Lung (tissue), 12 donors: ENCODE results near the gene COMMD1. TPM values are rescaled to one million over a fixed set of nuclear protein-coding genes. Genes with fewer than 3 reads are reported as not detected.

ENCODE experiments used
- ATAC-seq: fragments of 200-7000 bp; cut with Tn5 transposase; one replicate; pipeline ENCODE4 v1.9.1; 2020; ENCODE audit warnings: moderate number of reproducible peaks; ENCODE audit not compliant: insufficient read depth, low FRiP score
- DNase-seq, 3 donors: peaks; one replicate each; pipeline ENCODE4 v3.0.0-alpha.2; 2013 to 2017
- H3K27ac ChIP-seq, 2 donors: one replicate each; pipeline ENCODE4 v1.5.1; 2013; ENCODE audit warnings: mild to moderate bottlenecking in 2 of 2, moderate library complexity in 2 of 2, control low read depth in 1 of 2, inconsistent platforms in 1 of 2, low read depth in 1 of 2, low read length in 1 of 2
- H3K27me3 ChIP-seq, 3 donors: one replicate each; pipeline ENCODE4 v1.5.1; 2013; ENCODE audit warnings: low read length in 2 of 3; ENCODE audit not compliant: control insufficient read depth in 3 of 3, insufficient read depth in 3 of 3
- H3K36me3 ChIP-seq, 4 donors: one replicate each; pipeline ENCODE4 v1.5.1; 2013; ENCODE audit warnings: low read length in 4 of 4, mild to moderate bottlenecking in 1 of 4, moderate library complexity in 1 of 4; ENCODE audit not compliant: control insufficient read depth in 4 of 4, insufficient read depth in 4 of 4
- H3K4me1 ChIP-seq, 5 donors: one replicate each; pipeline ENCODE4 v1.5.1; 2013; ENCODE audit warnings: low read length in 5 of 5, mild to moderate bottlenecking in 2 of 5, moderate library complexity in 1 of 5; ENCODE audit not compliant: control insufficient read depth in 5 of 5, insufficient read depth in 5 of 5
- H3K4me3 ChIP-seq: one replicate; pipeline ENCODE4 v1.5.1; 2013; ENCODE audit warnings: mild to moderate bottlenecking, control low read depth, moderate library complexity
- H3K9ac ChIP-seq, 2 donors: one replicate each; pipeline ENCODE4 v1.5.1; 2013; ENCODE audit warnings: low read length in 2 of 2, control low read depth in 1 of 2; ENCODE audit not compliant: insufficient read depth in 1 of 2
- H3K9me3 ChIP-seq, 4 donors: one replicate each; pipeline ENCODE4 v1.5.1; 2013; ENCODE audit warnings: low read length in 3 of 4, mild to moderate bottlenecking in 1 of 4, moderate library complexity in 1 of 4; ENCODE audit not compliant: control insufficient read depth in 4 of 4, insufficient read depth in 3 of 4
- WGBS, 2 donors: extraction: QIAGEN DNeasy Blood & Tissue Kit; methylation state at CpG; one replicate each; pipeline ENCODE4 v1.1.7; 2013; 5-methylcytosine and 5-hydroxymethylcytosine counted together
- polyA plus RNA-seq, 2 donors: library from polyadenylated mRNA; stranded (reverse); fragments of 200-250 nt; gene quantifications; one replicate each; pipeline ENCODE4 v1.2.1, GENCODE V29; 2013
- total RNA-seq, 2 donors: library from RNA; depleted of rRNA in 1 of 2; stranded (reverse); fragments of >200 nt in 1 of 2; gene quantifications; one replicate each; pipeline ENCODE4 v1.2.1, GENCODE V29; 2014 to 2021
- TF ChIP-seq, protein P1 (sequence below): IDR thresholded peaks from 2 replicates; pipeline ENCODE4 v1.5.1; 2012; ENCODE audit warnings: mild to moderate bottlenecking; ENCODE audit errors: control extremely low read depth, extremely low read depth
- donor health status: control.
- donor health status: control.
- donor health status: Bipolar disorder and iron deficiency.
- donor health status: healthy.
- donor health status: DM: yes; HTN: yes; CAD: no.

COMMD1 gene
- total and polyA plus RNA-seq, 4 donors, result 31.0 to 41.7 (median 35.2) TPM

DNA sequence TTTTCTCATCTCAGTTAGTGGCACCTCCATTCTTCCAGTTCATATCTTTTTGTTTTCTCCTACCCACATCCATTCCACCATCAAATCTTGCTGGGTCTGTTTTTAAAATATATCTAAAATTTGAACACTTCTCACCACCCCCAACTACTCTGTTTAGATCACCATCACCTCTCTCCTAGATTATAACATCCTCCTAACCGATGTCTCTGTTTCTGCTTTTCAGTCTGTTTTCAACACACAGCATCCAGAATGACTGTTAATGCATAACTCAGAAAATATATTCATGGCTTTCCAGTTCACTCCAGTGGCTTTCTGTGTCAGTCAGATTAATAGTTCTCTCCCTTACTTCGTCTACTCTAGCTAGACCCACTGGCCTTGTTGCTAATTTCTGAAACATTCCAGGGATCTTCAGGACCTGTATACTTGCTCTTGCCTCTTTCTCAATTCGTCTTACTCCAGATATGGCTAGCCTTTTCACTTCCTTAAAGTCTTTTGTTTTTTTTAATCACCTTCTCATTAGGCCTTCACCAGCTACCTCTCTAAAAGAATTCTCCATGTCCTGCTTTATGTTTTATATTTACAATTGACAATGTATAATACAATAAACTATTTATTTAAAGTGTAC, 105.3 kb downstream of the COMMD1 start:
- WGBS, 2 donors, result 46 to 62% methylated on average over 3 of the region's 3 CpGs
- no peak overlapping the region for H3K4me3 ChIP-seq
- DNase-seq, result no peak
- no peak for ATAC-seq
- H3K27ac ChIP-seq, result no peak overlapping the region
- H3K9ac ChIP-seq, result no peak overlapping the region
- TF ChIP-seq, protein P1, sequence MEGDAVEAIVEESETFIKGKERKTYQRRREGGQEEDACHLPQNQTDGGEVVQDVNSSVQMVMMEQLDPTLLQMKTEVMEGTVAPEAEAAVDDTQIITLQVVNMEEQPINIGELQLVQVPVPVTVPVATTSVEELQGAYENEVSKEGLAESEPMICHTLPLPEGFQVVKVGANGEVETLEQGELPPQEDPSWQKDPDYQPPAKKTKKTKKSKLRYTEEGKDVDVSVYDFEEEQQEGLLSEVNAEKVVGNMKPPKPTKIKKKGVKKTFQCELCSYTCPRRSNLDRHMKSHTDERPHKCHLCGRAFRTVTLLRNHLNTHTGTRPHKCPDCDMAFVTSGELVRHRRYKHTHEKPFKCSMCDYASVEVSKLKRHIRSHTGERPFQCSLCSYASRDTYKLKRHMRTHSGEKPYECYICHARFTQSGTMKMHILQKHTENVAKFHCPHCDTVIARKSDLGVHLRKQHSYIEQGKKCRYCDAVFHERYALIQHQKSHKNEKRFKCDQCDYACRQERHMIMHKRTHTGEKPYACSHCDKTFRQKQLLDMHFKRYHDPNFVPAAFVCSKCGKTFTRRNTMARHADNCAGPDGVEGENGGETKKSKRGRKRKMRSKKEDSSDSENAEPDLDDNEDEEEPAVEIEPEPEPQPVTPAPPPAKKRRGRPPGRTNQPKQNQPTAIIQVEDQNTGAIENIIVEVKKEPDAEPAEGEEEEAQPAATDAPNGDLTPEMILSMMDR, result no peak
- peaks cover 0 to 12% (median 4%) of the 10 kb centered on the region in 5 donors for H3K4me1 ChIP-seq
- no peaks in the 10 kb centered on the region for H3K27me3 ChIP-seq
- H3K9me3 ChIP-seq, result no peaks in the 10 kb centered on the region
- no peaks in the 10 kb centered on the region for H3K36me3 ChIP-seq

DNA sequence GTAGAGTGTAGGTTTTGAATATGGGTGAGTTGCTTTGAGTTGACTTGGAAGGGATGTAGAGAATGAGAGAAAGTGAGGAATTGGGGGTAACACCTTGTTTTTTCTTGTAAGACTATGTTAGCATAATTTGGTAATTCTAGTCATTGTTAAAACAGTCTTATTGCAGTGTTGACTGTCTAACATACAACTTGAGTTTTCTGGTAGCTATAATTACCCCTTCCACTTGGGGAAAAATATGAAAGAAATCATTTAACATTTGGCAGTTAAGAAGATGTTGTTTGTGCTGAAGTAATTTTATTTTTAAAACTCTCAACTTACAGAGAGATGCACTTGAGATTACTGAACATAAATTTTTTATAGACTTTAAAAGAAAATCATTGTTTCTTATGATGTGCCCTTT, 108.2 kb downstream of the COMMD1 start:
- H3K4me3 ChIP-seq, result no peak overlapping the region
- peaks cover 2 to 12% (median 4%) of the 10 kb centered on the region in 5 donors for H3K4me1 ChIP-seq
- H3K9me3 ChIP-seq, result no peaks in the 10 kb centered on the region
- DNase-seq (no peak), ATAC-seq (no peak)
- no peaks in the 10 kb centered on the region for H3K36me3 ChIP-seq
- no peaks in the 10 kb centered on the region for H3K27me3 ChIP-seq
- no peak overlapping the region for H3K27ac ChIP-seq
- TF ChIP-seq, protein P1, result no peak
- no peak overlapping the region for H3K9ac ChIP-seq

DNA sequence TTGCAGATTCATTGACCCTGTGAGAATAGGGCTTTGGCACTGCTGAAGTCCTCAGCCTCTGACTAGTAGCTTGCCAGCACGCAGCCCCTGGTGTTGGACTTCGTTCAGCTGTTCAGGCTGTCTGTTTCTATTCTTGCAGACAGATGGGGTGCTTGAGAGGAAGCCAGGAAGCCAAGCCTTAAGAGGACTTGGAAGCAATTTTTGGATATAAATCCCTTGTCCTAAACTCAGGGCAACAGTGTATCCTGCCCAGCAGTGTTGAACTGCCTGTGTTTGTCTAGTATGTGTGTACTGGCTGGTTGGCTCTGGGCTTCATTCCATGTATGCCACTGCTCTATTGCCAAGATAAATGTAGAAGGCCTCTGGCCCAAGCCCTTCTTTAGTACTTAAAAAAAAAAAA, 108.6 kb downstream of the COMMD1 start:
- H3K4me3 ChIP-seq, result no peak overlapping the region
- no peak overlapping the region for H3K27ac ChIP-seq
- H3K9ac ChIP-seq, result no peak overlapping the region
- H3K9me3 ChIP-seq, result no peaks in the 10 kb centered on the region
- TF ChIP-seq, protein P1, result no peak
- no peaks in the 10 kb centered on the region for H3K36me3 ChIP-seq
- 13 to 36% methylated on average over 2 of the region's 2 CpGs for WGBS, 2 donors
- ATAC-seq (peak; percentile 53), DNase-seq (peak; percentile 85 to 96 (median 93))
- peaks cover 2 to 12% (median 4%) of the 10 kb centered on the region in 5 donors for H3K4me1 ChIP-seq
- no peaks in the 10 kb centered on the region for H3K27me3 ChIP-seq

DNA sequence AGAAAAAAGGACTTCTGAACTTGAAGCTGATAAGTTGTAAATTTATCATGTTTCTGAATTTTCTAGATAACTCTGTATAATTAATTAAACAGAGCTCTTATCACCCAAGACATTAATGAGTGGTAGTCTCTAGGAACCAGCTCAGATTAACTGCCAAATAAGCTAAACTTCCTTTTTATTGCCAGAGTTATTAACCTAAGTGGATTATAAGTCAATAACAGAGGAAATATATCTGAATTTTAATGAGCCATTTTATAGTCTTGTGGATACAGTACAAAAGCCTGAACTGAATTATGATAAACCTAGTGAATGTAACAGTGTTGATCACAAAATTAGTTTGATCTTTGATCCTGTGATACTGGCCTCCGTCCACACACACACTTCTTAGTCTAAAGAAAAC, 111.5 kb downstream of the COMMD1 start:
- ATAC-seq (no peak), DNase-seq (no peak)
- 94 to 97% methylated on average over 1 of the region's 1 CpG for WGBS, 2 donors
- H3K36me3 ChIP-seq, result no peaks in the 10 kb centered on the region
- no peak overlapping the region for H3K27ac ChIP-seq
- no peaks in the 10 kb centered on the region for H3K27me3 ChIP-seq
- H3K4me1 ChIP-seq, result peaks cover 2 to 12% (median 4%) of the 10 kb centered on the region in 5 donors
- H3K9ac ChIP-seq, result no peak overlapping the region
- H3K9me3 ChIP-seq, result no peaks in the 10 kb centered on the region
- no peak overlapping the region for H3K4me3 ChIP-seq
- TF ChIP-seq, protein P1, result no peak
